ENCODE measurements around the gene PCDHGA3. TPM values are rescaled to one million over a fixed set of nuclear protein-coding genes. Genes with fewer than 3 reads are reported as not detected.

The PCDHGA3 gene
- polyA plus RNA-seq, 1 donor (not counting 4 experiments of a cell fraction or from before 2014, with no cell fraction given): 0.03 TPM

GRCh38 chr5:141388661-141389060 lies 45.0 kb downstream of the PCDHGA3 start:
- H3K9me1 ChIP-seq (ENCODE audit: control insufficient read depth, extremely low read depth, insufficient read depth, low read length): no peaks in the 10 kb centered on the region
- H3K36me3 ChIP-seq (ENCODE audit: control insufficient read depth in 2 of 2, extremely low read depth in 1 of 2, insufficient read depth in 2 of 2, low read length in 2 of 2): no peaks in the 10 kb centered on the region
- no peak overlapping the region for H3K27ac ChIP-seq (ENCODE audit: control insufficient read depth, insufficient read depth, low read length)
- TF ChIP-seq EZH2 (IDR thresholded peaks at IDR 0.05; ENCODE audit: low read length): no peak
- TF ChIP-seq CTCF (optimal IDR thresholded peaks at IDR 0.05 in 1 of 3, IDR thresholded peaks at IDR 0.05 in 1 of 3, conservative IDR thresholded peaks at IDR 0.05 in 1 of 3; ENCODE audit: extremely low read depth in 1 of 3, insufficient read depth in 2 of 3, low read length in 3 of 3): no peak
- H3K4me3 ChIP-seq (ENCODE audit: control insufficient read depth in 2 of 3, extremely low read depth in 1 of 3, insufficient read depth in 2 of 3, low read depth in 1 of 3, low read length in 3 of 3): no peak overlapping the region
- dilution Hi-C loops (cut with MboI; ENCODE audit: extremely low pct_ligation_motif_present, low sequenced_read_pairs): no loop called here
- FAIRE-seq: no peak
- DNase-seq (ENCODE audit: low read depth, low spot score): no peak
- H3K79me2 ChIP-seq (ENCODE audit: control insufficient read depth, insufficient read depth, low read length): no peaks in the 10 kb centered on the region
- H3K9ac ChIP-seq (ENCODE audit: control insufficient read depth, extremely low read depth, insufficient read depth, low read length): no peak overlapping the region
- peaks cover 24% of the 10 kb centered on the region for H3K9me3 ChIP-seq (ENCODE audit: control insufficient read depth, low read depth, low read length)
- H2AFZ ChIP-seq (ENCODE audit: control insufficient read depth, low read length): no peak overlapping the region
- peaks cover 11% of the 10 kb centered on the region for H3K27me3 ChIP-seq (ENCODE audit: control insufficient read depth, extremely low read depth, insufficient read depth, low read length)
- no peak overlapping the region for H3K4me2 ChIP-seq (ENCODE audit: control insufficient read depth, extremely low read depth, insufficient read depth, low read depth, low read length)
- H3K4me1 ChIP-seq (ENCODE audit: control insufficient read depth, extremely low read depth, insufficient read depth, low read length): no peaks in the 10 kb centered on the region
- H4K20me1 ChIP-seq (ENCODE audit: control insufficient read depth, extremely low read depth, insufficient read depth, low read length): no peaks in the 10 kb centered on the region

- no peak overlapping the region for H3K9ac ChIP-seq (ENCODE audit: control insufficient read depth, extremely low read depth, insufficient read depth, low read length)
- peaks cover 27% of the 10 kb centered on the region for H3K9me3 ChIP-seq (ENCODE audit: control insufficient read depth, low read depth, low read length)
- dilution Hi-C loops (cut with MboI; ENCODE audit: extremely low pct_ligation_motif_present, low sequenced_read_pairs): no loop called here
- H4K20me1 ChIP-seq (ENCODE audit: control insufficient read depth, extremely low read depth, insufficient read depth, low read length): no peaks in the 10 kb centered on the region
- no peaks in the 10 kb centered on the region for H3K4me1 ChIP-seq (ENCODE audit: control insufficient read depth, extremely low read depth, insufficient read depth, low read length)
- peaks cover 11% of the 10 kb centered on the region for H3K27me3 ChIP-seq (ENCODE audit: control insufficient read depth, extremely low read depth, insufficient read depth, low read length)
- no peak overlapping the region for H3K4me3 ChIP-seq (ENCODE audit: control insufficient read depth in 2 of 3, extremely low read depth in 1 of 3, insufficient read depth in 2 of 3, low read depth in 1 of 3, low read length in 3 of 3)
- H3K36me3 ChIP-seq (ENCODE audit: control insufficient read depth in 2 of 2, extremely low read depth in 1 of 2, insufficient read depth in 2 of 2, low read length in 2 of 2): no peaks in the 10 kb centered on the region
- no peak overlapping the region for H3K4me2 ChIP-seq (ENCODE audit: control insufficient read depth, extremely low read depth, insufficient read depth, low read depth, low read length)
- no peak for FAIRE-seq
- DNase-seq (ENCODE audit: low read depth, low spot score): no peak
- H3K27ac ChIP-seq (ENCODE audit: control insufficient read depth, insufficient read depth, low read length): no peak overlapping the region
- no peak overlapping the region for H2AFZ ChIP-seq (ENCODE audit: control insufficient read depth, low read length)
- TF ChIP-seq CTCF (optimal IDR thresholded peaks at IDR 0.05 in 1 of 3, IDR thresholded peaks at IDR 0.05 in 1 of 3, conservative IDR thresholded peaks at IDR 0.05 in 1 of 3; ENCODE audit: extremely low read depth in 1 of 3, insufficient read depth in 2 of 3, low read length in 3 of 3) (no peak), EZH2 (IDR thresholded peaks at IDR 0.05; ENCODE audit: low read length) (no peak)
- no peaks in the 10 kb centered on the region for H3K79me2 ChIP-seq (ENCODE audit: control insufficient read depth, insufficient read depth, low read length)
- no peaks in the 10 kb centered on the region for H3K9me1 ChIP-seq (ENCODE audit: control insufficient read depth, extremely low read depth, insufficient read depth, low read length)
These were observed 45.8 kb downstream of the PCDHGA3 start for GRCh38 chr5:141389153-141390042.
